ENCODE measurements around the gene UNK. TPM values are rescaled to one million over a fixed set of nuclear protein-coding genes. Genes with fewer than 3 reads are reported as not detected.

UNK gene
- polyA plus RNA-seq, 4 donors = 8.9 to 34.3 (median 16.3) TPM

- DNase-seq = peak in 1 of 2 donors; percentile 64
- H3K9me3 ChIP-seq (ENCODE audit: control insufficient read depth in 2 of 2, insufficient read depth in 1 of 2, low read depth in 1 of 2, low read length in 1 of 2) = no peaks in the 10 kb centered on the region
- 0% methylated on average over 33 to 38 of the region's 38 CpGs for WGBS, 3 donors
- H3K4me1 ChIP-seq (ENCODE audit: control insufficient read depth in 3 of 3, insufficient read depth in 2 of 3, low read depth in 1 of 3, low read length in 2 of 3) = peaks cover 0 to 25% (median 3%) of the 10 kb centered on the region in 3 donors
- H3K4me3 ChIP-seq (ENCODE audit: low read depth in 1 of 3, low read length in 3 of 3) = peak overlapping the region; percentile 86 to 99 (median 97)
- no peaks in the 10 kb centered on the region for H3K27me3 ChIP-seq (ENCODE audit: control insufficient read depth in 3 of 3, insufficient read depth in 3 of 3, low read length in 3 of 3)
- peaks cover 10 to 31% (median 10%) of the 10 kb centered on the region in 3 donors for H3K36me3 ChIP-seq (ENCODE audit: control insufficient read depth in 3 of 3, insufficient read depth in 2 of 3, low read depth in 1 of 3, low read length in 3 of 3)
- H3K27ac ChIP-seq (ENCODE audit: low read depth in 1 of 3, low read length in 2 of 3) = peak overlapping the region; percentile 95 to 99 (median 98)
- FAIRE-seq = no peak
These were observed 5.8 kb upstream of the UNK start for GRCh38 chr17:75778861-75779249.

DNA sequence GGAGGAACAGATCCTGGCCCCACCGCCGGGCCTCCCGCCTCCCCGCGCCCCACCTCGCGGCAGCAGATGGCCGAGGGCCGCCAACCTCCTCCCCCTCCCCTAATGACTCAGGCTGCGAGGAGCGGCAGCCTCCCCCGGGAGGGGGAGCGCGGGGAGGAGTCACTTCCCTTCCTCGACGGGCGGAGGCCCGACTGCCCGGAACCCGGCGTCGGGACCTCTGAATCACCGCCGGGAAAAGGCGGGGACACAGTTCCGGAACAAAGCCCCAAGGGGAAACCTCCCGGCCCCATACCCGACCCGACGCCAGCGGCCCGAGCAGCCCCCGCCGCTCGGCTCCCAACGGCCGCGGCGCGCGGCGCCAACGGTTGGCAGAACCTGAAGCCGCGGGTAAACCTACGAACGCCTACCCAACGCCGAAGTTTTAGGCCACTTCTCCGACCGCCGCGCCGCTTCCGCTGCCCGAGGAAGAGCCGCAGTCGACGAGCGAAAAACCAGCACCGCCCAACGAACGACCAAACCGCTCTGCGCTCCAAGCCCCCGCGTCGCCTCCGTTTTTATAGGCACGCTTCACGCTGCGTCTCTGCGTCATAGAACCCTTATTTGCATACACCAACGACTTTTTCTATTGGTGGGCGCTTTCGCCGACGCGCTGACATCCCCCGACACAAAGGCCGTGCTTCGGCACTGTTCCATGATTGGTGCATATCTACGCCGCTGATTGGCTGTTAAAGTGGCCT is 5.2 kb upstream of the UNK start:
- 0% methylated on average over 60 to 84 of the region's 84 CpGs for WGBS, 3 donors
- Histone ChIP-seq H3K36me3 (ENCODE audit: control insufficient read depth in 3 of 3, insufficient read depth in 2 of 3, low read depth in 1 of 3, low read length in 3 of 3) (peaks cover 10 to 26% (median 10%) of the 10 kb centered on the region in 3 donors), H3K4me1 (ENCODE audit: control insufficient read depth in 3 of 3, insufficient read depth in 2 of 3, low read depth in 1 of 3, low read length in 2 of 3) (peaks cover 0 to 29% (median 7%) of the 10 kb centered on the region in 3 donors), H3K27ac (ENCODE audit: low read depth in 1 of 3, low read length in 2 of 3) (peak overlapping the region; percentile 95 to 99 (median 98)), H3K9me3 (ENCODE audit: control insufficient read depth in 2 of 2, insufficient read depth in 1 of 2, low read depth in 1 of 2, low read length in 1 of 2) (no peaks in the 10 kb centered on the region), H3K4me3 (ENCODE audit: low read depth in 1 of 3, low read length in 3 of 3) (peak overlapping the region; percentile 86 to 99 (median 97)), H3K27me3 (ENCODE audit: control insufficient read depth in 3 of 3, insufficient read depth in 3 of 3, low read length in 3 of 3) (no peaks in the 10 kb centered on the region)
- FAIRE-seq (no peak), DNase-seq (peak; percentile 99 to 100)

- H3K4me1 ChIP-seq (ENCODE audit: control insufficient read depth in 3 of 3, insufficient read depth in 2 of 3, low read depth in 1 of 3, low read length in 2 of 3) = peaks cover 0 to 25% (median 7%) of the 10 kb centered on the region in 3 donors
- H3K9me3 ChIP-seq (ENCODE audit: control insufficient read depth in 2 of 2, insufficient read depth in 1 of 2, low read depth in 1 of 2, low read length in 1 of 2) = no peaks in the 10 kb centered on the region
- 22 to 24% (median 22%) methylated on average over 5 of the region's 5 CpGs for WGBS, 3 donors
- FAIRE-seq = peak; percentile 89
- no peaks in the 10 kb centered on the region for H3K27me3 ChIP-seq (ENCODE audit: control insufficient read depth in 3 of 3, insufficient read depth in 3 of 3, low read length in 3 of 3)
- H3K27ac ChIP-seq (ENCODE audit: low read depth in 1 of 3, low read length in 2 of 3) = peak overlapping the region in 1 of 3 donors; percentile 68
- no peak for DNase-seq
- no peak overlapping the region for H3K4me3 ChIP-seq (ENCODE audit: low read depth in 1 of 3, low read length in 3 of 3)
- H3K36me3 ChIP-seq (ENCODE audit: control insufficient read depth in 3 of 3, insufficient read depth in 2 of 3, low read depth in 1 of 3, low read length in 3 of 3) = peaks cover 10 to 18% (median 10%) of the 10 kb centered on the region in 3 donors
These were observed 4.4 kb upstream of the UNK start for GRCh38 chr17:75779987-75780889.

- Histone ChIP-seq H3K27ac (ENCODE audit: low read depth in 1 of 3, low read length in 2 of 3) (peak overlapping the region; percentile 85 to 100 (median 97)), H3K36me3 (ENCODE audit: control insufficient read depth in 3 of 3, insufficient read depth in 2 of 3, low read depth in 1 of 3, low read length in 3 of 3) (peaks cover 3 to 13% (median 7%) of the 10 kb centered on the region in 3 donors), H3K4me1 (ENCODE audit: control insufficient read depth in 3 of 3, insufficient read depth in 2 of 3, low read depth in 1 of 3, low read length in 2 of 3) (peaks cover 0 to 32% (median 17%) of the 10 kb centered on the region in 3 donors), H3K9me3 (ENCODE audit: control insufficient read depth in 2 of 2, insufficient read depth in 1 of 2, low read depth in 1 of 2, low read length in 1 of 2) (no peaks in the 10 kb centered on the region), H3K27me3 (ENCODE audit: control insufficient read depth in 3 of 3, insufficient read depth in 3 of 3, low read length in 3 of 3) (no peaks in the 10 kb centered on the region), H3K4me3 (ENCODE audit: low read depth in 1 of 3, low read length in 3 of 3) (no peak overlapping the region)
- FAIRE-seq (no peak), DNase-seq (peak; percentile 69 to 87)
- 5 to 8% (median 8%) methylated on average over 6 of the region's 6 CpGs for WGBS, 3 donors
These were observed 1.4 kb upstream of the UNK start for GRCh38 chr17:75783069-75783783.

GRCh38 chr17:75783803-75784472 is 668 bp upstream of the UNK start:
- Histone ChIP-seq H3K9me3 (ENCODE audit: control insufficient read depth in 2 of 2, insufficient read depth in 1 of 2, low read depth in 1 of 2, low read length in 1 of 2) (no peaks in the 10 kb centered on the region), H3K4me1 (ENCODE audit: control insufficient read depth in 3 of 3, insufficient read depth in 2 of 3, low read depth in 1 of 3, low read length in 2 of 3) (peaks cover 0 to 32% (median 17%) of the 10 kb centered on the region in 3 donors), H3K27ac (ENCODE audit: low read depth in 1 of 3, low read length in 2 of 3) (peak overlapping the region; percentile 85 to 100 (median 97)), H3K36me3 (ENCODE audit: control insufficient read depth in 3 of 3, insufficient read depth in 2 of 3, low read depth in 1 of 3, low read length in 3 of 3) (peaks cover 0 to 7% (median 2%) of the 10 kb centered on the region in 3 donors), H3K4me3 (ENCODE audit: low read depth in 1 of 3, low read length in 3 of 3) (peak overlapping the region in 2 of 3 donors; percentile 12 to 42), H3K27me3 (ENCODE audit: control insufficient read depth in 3 of 3, insufficient read depth in 3 of 3, low read length in 3 of 3) (no peaks in the 10 kb centered on the region)
- FAIRE-seq = no peak
- 50 to 57% (median 50%) methylated on average over 20 of the region's 20 CpGs for WGBS, 3 donors
- no peak for DNase-seq

- Histone ChIP-seq H3K36me3 (ENCODE audit: control insufficient read depth in 3 of 3, insufficient read depth in 2 of 3, low read depth in 1 of 3, low read length in 3 of 3) (peaks cover 0 to 7% (median 0%) of the 10 kb centered on the region in 3 donors), H3K27me3 (ENCODE audit: control insufficient read depth in 3 of 3, insufficient read depth in 3 of 3, low read length in 3 of 3) (no peaks in the 10 kb centered on the region), H3K9me3 (ENCODE audit: control insufficient read depth in 2 of 2, insufficient read depth in 1 of 2, low read depth in 1 of 2, low read length in 1 of 2) (no peaks in the 10 kb centered on the region), H3K4me3 (ENCODE audit: low read depth in 1 of 3, low read length in 3 of 3) (peak overlapping the region; percentile 44 to 65 (median 50)), H3K27ac (ENCODE audit: low read depth in 1 of 3, low read length in 2 of 3) (peak overlapping the region; percentile 97 to 100 (median 100)), H3K4me1 (ENCODE audit: control insufficient read depth in 3 of 3, insufficient read depth in 2 of 3, low read depth in 1 of 3, low read length in 2 of 3) (peaks cover 0 to 32% (median 17%) of the 10 kb centered on the region in 3 donors)
- WGBS, 3 donors = 8 to 26% (median 16%) methylated on average over 28 to 43 of the region's 43 CpGs
- FAIRE-seq (no peak), DNase-seq (peak; percentile 90 to 98)
These were observed 647 bp downstream of the UNK start for GRCh38 chr17:75785016-75785890.

DNA sequence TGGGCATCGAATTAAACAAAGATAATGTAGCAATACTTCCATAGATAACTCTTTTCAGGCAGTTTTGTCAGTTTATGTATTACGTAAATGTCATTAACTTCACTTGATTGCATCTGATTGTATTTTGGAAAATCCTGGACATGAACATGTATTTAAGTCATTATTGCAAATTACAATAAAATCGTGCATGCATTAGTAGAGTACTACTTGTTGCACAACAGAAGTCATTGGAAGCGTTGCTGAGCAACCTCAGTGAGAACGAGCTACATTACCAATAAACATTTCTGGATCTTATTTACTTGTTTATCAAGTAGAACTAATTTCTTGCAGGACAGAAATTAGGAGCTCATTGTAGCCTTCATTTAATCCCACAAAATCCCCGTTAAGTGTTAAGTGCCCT is 6.6 kb downstream of the UNK start:
- Histone ChIP-seq H3K27ac (ENCODE audit: low read depth in 1 of 3, low read length in 2 of 3) (no peak overlapping the region), H3K4me1 (ENCODE audit: control insufficient read depth in 3 of 3, insufficient read depth in 2 of 3, low read depth in 1 of 3, low read length in 2 of 3) (peaks cover 0 to 7% (median 2%) of the 10 kb centered on the region in 3 donors), H3K4me3 (ENCODE audit: low read depth in 1 of 3, low read length in 3 of 3) (no peak overlapping the region), H3K9me3 (ENCODE audit: control insufficient read depth in 2 of 2, insufficient read depth in 1 of 2, low read depth in 1 of 2, low read length in 1 of 2) (no peaks in the 10 kb centered on the region), H3K36me3 (ENCODE audit: control insufficient read depth in 3 of 3, insufficient read depth in 2 of 3, low read depth in 1 of 3, low read length in 3 of 3) (peaks cover 2 to 31% (median 2%) of the 10 kb centered on the region in 3 donors), H3K27me3 (ENCODE audit: control insufficient read depth in 3 of 3, insufficient read depth in 3 of 3, low read length in 3 of 3) (no peaks in the 10 kb centered on the region)
- DNase-seq (no peak), FAIRE-seq (no peak)
- 86 to 89% (median 88%) methylated on average over 6 of the region's 6 CpGs for WGBS, 3 donors

Data from small intestine (tissue), 7 donors.